ENCODE results near the gene RPL32. TPM values are rescaled to one million over a fixed set of nuclear protein-coding genes. Genes with fewer than 3 reads are reported as not detected.

The RPL32 gene
- total and polyA plus RNA-seq, 4 donors = 218 to 1,124 (median 577) TPM

DNA sequence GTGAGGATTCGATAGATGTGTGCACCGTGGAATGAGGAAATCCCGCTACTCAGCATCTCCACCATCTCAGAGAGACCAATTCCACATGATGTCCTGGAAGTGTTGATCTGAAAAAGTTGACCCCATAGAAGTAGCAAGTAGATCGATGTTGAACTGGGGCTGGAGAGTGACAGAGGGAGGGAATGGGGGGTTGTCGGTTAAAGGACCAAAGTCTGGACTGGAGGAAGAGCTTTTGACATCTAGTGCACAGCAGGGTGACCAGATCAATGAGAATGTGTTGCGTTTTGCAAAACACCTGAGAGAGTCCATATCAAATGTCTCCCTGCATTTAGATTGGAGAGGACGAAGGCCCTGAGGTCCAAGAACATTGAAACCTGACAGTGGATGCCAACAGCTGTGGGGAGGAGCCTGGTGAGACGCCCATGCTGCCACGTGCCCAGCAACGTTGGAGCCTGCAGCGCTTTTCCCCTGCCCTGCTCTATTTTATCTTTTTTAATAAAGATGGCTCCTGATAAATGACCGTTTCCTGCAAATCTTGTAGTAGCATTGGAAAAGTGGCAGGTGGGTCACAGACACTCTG lies 30.1 kb upstream of the RPL32 start:
- TF ChIP-seq HNF4G (IDR thresholded peaks at IDR 0.05) (peak; percentile 13), HNF4A (conservative IDR thresholded peaks at IDR 0.05) (peak; percentile 45 to 54), RXRA (IDR thresholded peaks at IDR 0.05) (peak in 1 of 2 donors; percentile 15), RAD21 (IDR thresholded peaks at IDR 0.05) (no peak), FOXA2 (IDR thresholded peaks at IDR 0.05) (no peak), REST (IDR thresholded peaks at IDR 0.05) (no peak)
- TF ChIP-seq, protein P1, sequence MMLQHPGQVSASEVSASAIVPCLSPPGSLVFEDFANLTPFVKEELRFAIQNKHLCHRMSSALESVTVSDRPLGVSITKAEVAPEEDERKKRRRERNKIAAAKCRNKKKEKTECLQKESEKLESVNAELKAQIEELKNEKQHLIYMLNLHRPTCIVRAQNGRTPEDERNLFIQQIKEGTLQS (IDR thresholded peaks at IDR 0.05) = no peak
- TF ChIP-seq, protein P2, sequence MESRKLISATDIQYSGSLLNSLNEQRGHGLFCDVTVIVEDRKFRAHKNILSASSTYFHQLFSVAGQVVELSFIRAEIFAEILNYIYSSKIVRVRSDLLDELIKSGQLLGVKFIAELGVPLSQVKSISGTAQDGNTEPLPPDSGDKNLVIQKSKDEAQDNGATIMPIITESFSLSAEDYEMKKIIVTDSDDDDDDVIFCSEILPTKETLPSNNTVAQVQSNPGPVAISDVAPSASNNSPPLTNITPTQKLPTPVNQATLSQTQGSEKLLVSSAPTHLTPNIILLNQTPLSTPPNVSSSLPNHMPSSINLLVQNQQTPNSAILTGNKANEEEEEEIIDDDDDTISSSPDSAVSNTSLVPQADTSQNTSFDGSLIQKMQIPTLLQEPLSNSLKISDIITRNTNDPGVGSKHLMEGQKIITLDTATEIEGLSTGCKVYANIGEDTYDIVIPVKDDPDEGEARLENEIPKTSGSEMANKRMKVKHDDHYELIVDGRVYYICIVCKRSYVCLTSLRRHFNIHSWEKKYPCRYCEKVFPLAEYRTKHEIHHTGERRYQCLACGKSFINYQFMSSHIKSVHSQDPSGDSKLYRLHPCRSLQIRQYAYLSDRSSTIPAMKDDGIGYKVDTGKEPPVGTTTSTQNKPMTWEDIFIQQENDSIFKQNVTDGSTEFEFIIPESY (IDR thresholded peaks at IDR 0.05) = no peak
- Histone ChIP-seq H3K27ac (ENCODE audit: low read depth in 1 of 2, low read length in 2 of 2) (no peak overlapping the region), H3K27me3 (ENCODE audit: control insufficient read depth in 4 of 4, insufficient read depth in 4 of 4, low read length in 3 of 4) (peaks cover 0 to 2% (median 0%) of the 10 kb centered on the region in 4 donors), H3K36me3 (ENCODE audit: control insufficient read depth in 4 of 4, insufficient read depth in 3 of 4, low read depth in 1 of 4, low read length in 3 of 4) (no peaks in the 10 kb centered on the region), H3K4me1 (ENCODE audit: control insufficient read depth in 4 of 4, insufficient read depth in 4 of 4, low read length in 3 of 4) (peaks cover 0 to 28% (median 11%) of the 10 kb centered on the region in 4 donors), H3K4me3 (ENCODE audit: low read depth in 1 of 3, low read length in 3 of 3) (no peak overlapping the region), H3K9me3 (ENCODE audit: control insufficient read depth in 4 of 4, low read length in 3 of 4) (no peaks in the 10 kb centered on the region), H3K9ac (ENCODE audit: low read depth in 1 of 2, low read length in 2 of 2) (no peak overlapping the region)
- 45% methylated on average over 12 of the region's 12 CpGs for WGBS
- no peak for DNase-seq (ENCODE audit: low spot score)

DNA sequence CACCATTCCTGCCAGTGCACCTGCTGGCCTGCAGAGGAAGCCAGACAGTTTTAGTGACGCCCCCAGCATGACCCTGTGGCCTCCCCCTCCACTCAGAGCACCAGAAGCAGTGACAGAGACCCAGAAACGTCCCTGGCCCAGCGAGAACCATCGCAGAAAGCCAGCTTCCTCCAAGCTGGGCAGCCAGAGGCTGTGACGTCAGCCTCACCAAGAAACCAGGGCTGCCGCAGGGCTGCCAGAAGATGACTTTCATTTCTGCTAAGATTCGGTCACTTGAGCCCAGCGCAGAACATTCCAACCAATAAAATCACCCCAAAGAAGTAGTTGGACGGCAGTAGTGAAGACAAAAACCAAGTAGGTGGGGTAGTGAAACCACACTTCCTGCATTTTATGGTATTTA lies 29.6 kb upstream of the RPL32 start:
- DNase-seq (ENCODE audit: low spot score) = no peak
- Histone ChIP-seq H3K27ac (ENCODE audit: low read depth in 1 of 2, low read length in 2 of 2) (no peak overlapping the region), H3K4me1 (ENCODE audit: control insufficient read depth in 4 of 4, insufficient read depth in 4 of 4, low read length in 3 of 4) (peaks cover 0 to 27% (median 11%) of the 10 kb centered on the region in 4 donors), H3K9ac (ENCODE audit: low read depth in 1 of 2, low read length in 2 of 2) (no peak overlapping the region), H3K9me3 (ENCODE audit: control insufficient read depth in 4 of 4, low read length in 3 of 4) (no peaks in the 10 kb centered on the region), H3K4me3 (ENCODE audit: low read depth in 1 of 3, low read length in 3 of 3) (no peak overlapping the region), H3K36me3 (ENCODE audit: control insufficient read depth in 4 of 4, insufficient read depth in 3 of 4, low read depth in 1 of 4, low read length in 3 of 4) (no peaks in the 10 kb centered on the region), H3K27me3 (ENCODE audit: control insufficient read depth in 4 of 4, insufficient read depth in 4 of 4, low read length in 3 of 4) (peaks cover 0 to 2% (median 0%) of the 10 kb centered on the region in 4 donors)
- TF ChIP-seq FOXA1 (IDR thresholded peaks at IDR 0.05) = no peak
- no peak for TF ChIP-seq GABPA (IDR thresholded peaks at IDR 0.05 in 1 of 2, conservative IDR thresholded peaks at IDR 0.05 in 1 of 2)
- TF ChIP-seq RXRA (IDR thresholded peaks at IDR 0.05) = no peak
- 70% methylated on average over 9 of the region's 9 CpGs for WGBS

GRCh38 chr3:12869035-12869621 lies 27.8 kb upstream of the RPL32 start:
- no peaks in the 10 kb centered on the region for H3K27me3 ChIP-seq (ENCODE audit: control insufficient read depth in 4 of 4, insufficient read depth in 4 of 4, low read length in 3 of 4)
- 22% methylated on average over 28 of the region's 28 CpGs for WGBS
- TF ChIP-seq REST (IDR thresholded peaks at IDR 0.05) (no peak), NR2F2 (IDR thresholded peaks at IDR 0.05) (no peak), SP1 (IDR thresholded peaks at IDR 0.05) (no peak), YY1 (IDR thresholded peaks at IDR 0.05) (no peak)
- TF ChIP-seq, protein P3, sequence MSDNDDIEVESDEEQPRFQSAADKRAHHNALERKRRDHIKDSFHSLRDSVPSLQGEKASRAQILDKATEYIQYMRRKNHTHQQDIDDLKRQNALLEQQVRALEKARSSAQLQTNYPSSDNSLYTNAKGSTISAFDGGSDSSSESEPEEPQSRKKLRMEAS (IDR thresholded peaks at IDR 0.05) = no peak
- no peaks in the 10 kb centered on the region for H3K9me3 ChIP-seq (ENCODE audit: control insufficient read depth in 4 of 4, low read length in 3 of 4)
- H3K4me1 ChIP-seq (ENCODE audit: control insufficient read depth in 4 of 4, insufficient read depth in 4 of 4, low read length in 3 of 4) = peaks cover 0 to 24% (median 11%) of the 10 kb centered on the region in 4 donors
- H3K9ac ChIP-seq (ENCODE audit: low read depth in 1 of 2, low read length in 2 of 2) = no peak overlapping the region
- H3K36me3 ChIP-seq (ENCODE audit: control insufficient read depth in 4 of 4, insufficient read depth in 3 of 4, low read depth in 1 of 4, low read length in 3 of 4) = no peaks in the 10 kb centered on the region
- peak; percentile 87 for DNase-seq (ENCODE audit: low spot score)
- H3K27ac ChIP-seq (ENCODE audit: low read depth in 1 of 2, low read length in 2 of 2) = no peak overlapping the region
- H3K4me3 ChIP-seq (ENCODE audit: low read depth in 1 of 3, low read length in 3 of 3) = no peak overlapping the region
